Left ventricle myocardium superior (tissue), 1 donor: ENCODE measurements around the gene GPC6. TPM values are rescaled to one million over a fixed set of nuclear protein-coding genes. Genes with fewer than 3 reads are reported as not detected.

Source experiments
- ATAC-seq: fragments of 200-7000 bp; cut with Tn5 transposase; one replicate; pipeline ENCODE4 v1.9.1; 2020; ENCODE audit warnings: mild to moderate bottlenecking, moderate library complexity
- DNase-seq: peaks from one replicate; pipeline ENCODE4 v3.0.0-alpha.2; 2020
- intact Hi-C: fragments of 100-400 bp; cut with micrococcal nuclease; formaldehyde crosslinking; loops from one replicate; pipeline ENCODE4 v1.11.0; 2022
- total RNA-seq: library from RNA; stranded (reverse); fragmentation: NEBNext Ultra II Directional; extraction: Animal tissue kit (Norgen Biotek cat#: 25700); gene quantifications from one replicate; pipeline ENCODE4 v1.2.1, GENCODE V29; 2021
- donor health status: DM: no; HTN: yes; CAD: no; lungs with severe emphysema.

The GPC6 gene
- total RNA-seq, 1 donor from 2014 or later, result 1.6 TPM

GRCh38 chr13:93525087-93525486 lies 298.5 kb downstream of the GPC6 start:
- ATAC-seq, result no peak
- intact Hi-C loops, result no loop called here
- no peak for DNase-seq

GRCh38 chr13:93527748-93528297 lies 301.2 kb downstream of the GPC6 start:
- DNase-seq (no peak), ATAC-seq (no peak)
- intact Hi-C loops, result no loop called here

DNA sequence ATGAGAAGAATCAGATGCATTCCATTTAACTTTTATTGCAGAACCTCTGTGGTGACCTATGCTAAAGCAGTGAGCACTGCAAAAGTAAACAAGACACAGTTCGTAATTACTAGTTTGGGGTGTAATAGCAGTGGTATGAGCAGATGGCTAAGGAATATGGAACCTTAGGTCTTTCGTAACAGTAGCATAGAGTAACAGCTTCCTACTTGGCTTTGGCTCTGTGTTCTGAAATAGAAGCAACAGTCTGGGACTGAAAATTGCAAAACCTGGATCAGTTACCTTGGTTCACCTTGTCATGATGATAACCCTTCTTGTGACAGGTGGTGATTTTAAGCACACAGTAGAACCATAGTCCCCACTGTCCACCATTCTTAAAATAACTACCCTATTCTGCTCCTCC lies 303.4 kb downstream of the GPC6 start:
- intact Hi-C loops, result no loop called here
- DNase-seq (no peak), ATAC-seq (no peak)

DNA sequence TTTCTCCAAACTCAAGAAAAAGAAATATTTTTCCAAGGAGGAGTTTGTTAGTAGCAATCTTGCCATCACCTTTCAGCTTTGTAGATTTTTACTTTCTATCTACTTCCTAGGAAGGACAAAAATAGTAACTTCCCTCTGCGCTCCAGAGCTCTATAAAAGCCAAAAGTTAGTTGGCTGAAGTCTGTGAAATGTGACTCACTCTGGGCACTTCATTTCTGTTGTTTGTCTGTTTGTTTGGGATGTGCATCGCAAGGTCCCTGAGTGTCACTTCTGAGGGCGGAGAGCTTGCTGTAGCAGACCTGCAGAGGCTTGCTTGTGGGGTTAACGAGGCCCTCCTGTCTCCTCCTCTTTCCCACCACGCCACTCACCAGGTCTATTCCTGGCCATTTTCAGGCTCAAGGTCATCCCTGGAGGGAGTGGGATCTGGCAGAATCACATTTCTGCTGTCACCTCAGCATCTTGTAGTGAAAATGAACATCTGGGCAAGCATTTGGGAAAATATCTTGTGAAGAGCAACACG lies 307.6 kb downstream of the GPC6 start:
- intact Hi-C loops, result no loop called here
- DNase-seq (no peak), ATAC-seq (no peak)

DNA sequence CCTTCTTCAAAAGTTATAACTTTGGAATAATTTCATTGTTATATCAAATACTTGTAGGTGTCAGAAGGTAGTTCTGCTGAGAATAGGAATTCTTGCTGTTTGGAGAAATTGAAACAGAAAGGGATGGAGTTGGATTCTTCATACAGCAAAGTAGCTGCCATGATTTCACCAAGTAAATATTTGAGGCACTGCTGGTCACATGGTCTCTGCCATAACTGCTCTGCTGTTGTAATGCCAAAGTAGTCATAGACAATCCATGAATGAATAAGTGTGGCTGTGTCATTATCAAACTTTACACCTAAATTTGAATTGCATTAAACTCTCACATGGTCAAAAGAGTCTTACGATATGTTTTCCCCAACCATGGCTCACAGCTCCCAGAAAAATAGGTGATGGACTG lies 308.6 kb downstream of the GPC6 start:
- intact Hi-C loops, result no loop called here
- DNase-seq (no peak), ATAC-seq (no peak)

DNA sequence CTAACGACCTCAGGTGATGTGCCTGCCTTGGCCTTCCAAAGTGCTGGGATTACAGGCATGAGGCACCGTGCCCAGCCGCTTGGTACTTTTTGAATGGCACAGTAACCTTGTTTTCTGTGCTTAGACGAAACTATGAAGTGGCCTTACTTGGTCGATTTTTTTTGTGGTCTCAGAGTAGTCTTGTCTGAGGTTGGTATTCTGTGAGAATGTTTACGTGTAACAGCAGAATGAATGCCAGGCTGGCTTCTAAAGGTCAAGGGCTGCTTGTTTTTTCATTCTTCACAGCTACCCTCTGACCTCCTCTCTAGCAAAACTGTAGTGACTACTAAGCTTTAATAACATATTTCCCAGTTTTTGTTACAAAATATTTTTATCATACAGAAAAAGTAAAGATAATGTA lies 313.3 kb downstream of the GPC6 start:
- intact Hi-C loops, result no loop called here
- ATAC-seq, result no peak
- DNase-seq, result no peak

GRCh38 chr13:93547886-93548285 lies 321.3 kb downstream of the GPC6 start:
- DNase-seq (no peak), ATAC-seq (no peak)
- intact Hi-C loops, result no loop called here

DNA sequence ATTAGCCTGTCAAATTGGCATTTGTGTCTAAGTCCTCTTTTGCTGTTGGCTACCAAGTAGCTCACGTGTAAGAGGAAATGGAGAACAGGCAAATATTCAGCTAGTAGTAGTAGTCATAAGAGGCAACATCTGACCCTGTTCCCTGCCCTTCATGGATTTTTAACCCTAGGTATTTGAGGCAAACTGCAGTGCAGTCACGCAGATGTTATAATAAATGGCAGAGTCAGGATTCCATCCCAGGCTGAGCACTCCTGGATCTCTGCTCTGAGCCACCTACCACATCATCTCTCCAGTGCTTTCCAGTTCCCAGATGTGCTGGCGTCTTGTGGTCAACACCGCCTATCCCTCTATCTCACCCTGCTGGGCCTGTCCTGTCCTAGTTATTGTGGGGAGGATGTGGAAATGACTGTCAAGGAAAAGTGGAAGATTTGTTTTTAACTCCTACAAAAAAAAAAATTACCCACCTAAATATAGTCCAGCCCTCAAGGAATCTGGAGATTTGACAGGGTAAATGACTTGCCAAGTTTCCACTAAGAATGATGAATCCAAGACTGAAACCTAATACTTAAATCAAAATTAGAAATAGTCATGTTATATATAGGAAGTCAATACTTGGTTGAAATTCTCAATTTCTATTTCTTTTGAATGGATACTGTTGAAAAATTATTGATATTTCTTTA lies 322.9 kb downstream of the GPC6 start:
- DNase-seq (no peak), ATAC-seq (no peak)
- intact Hi-C loops, result no loop called here

- ATAC-seq (no peak), DNase-seq (no peak)
- intact Hi-C loops, result no loop called here
These were observed 323.6 kb downstream of the GPC6 start for GRCh38 chr13:93550236-93550635.

- ATAC-seq (no peak), DNase-seq (no peak)
- intact Hi-C loops, result no loop called here
These were observed 326.0 kb downstream of the GPC6 start for GRCh38 chr13:93552596-93552995.

GRCh38 chr13:93554514-93554913 lies 327.9 kb downstream of the GPC6 start:
- ATAC-seq (no peak), DNase-seq (no peak)
- intact Hi-C loops, result no loop called here

DNA sequence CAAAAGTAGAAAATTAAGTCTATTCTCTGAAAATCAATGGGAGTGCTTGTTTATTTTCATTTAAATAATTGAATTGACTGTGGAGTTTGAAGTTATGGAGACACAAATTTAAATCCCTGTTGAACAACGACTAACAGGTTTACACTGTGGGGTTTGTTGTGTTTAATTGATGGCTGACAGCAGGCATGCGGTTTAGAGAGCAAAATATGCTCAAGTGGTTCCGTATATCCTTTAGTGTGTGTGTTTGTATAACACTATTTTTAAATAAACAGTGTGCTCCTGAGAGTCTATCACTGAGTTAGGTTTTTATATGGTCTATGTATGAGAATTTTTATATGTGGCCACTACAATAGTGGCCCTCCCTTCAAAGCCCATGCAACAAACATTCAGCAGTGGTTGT lies 332.0 kb downstream of the GPC6 start:
- ATAC-seq (no peak), DNase-seq (no peak)
- intact Hi-C loops, result no loop called here

DNA sequence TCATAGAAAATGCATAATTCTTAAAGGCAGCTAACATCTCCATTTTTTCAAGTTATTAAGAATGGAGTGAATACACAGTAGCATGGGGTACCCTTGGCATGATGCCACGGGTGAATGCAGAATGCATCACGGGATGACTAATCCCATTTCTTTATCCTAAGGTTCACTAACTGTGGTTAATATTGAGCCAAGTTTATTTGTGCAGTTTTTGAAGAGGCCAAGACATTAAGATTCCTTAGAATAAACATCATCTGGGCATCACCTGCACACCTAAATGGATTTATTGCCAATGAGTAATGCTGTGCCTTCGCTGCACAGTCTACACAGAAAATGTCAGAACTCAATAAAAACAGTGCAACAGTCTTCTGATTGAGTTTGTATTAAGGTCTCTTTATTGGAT lies 333.1 kb downstream of the GPC6 start:
- DNase-seq, result no peak
- ATAC-seq, result no peak
- intact Hi-C loops, result no loop called here

- ATAC-seq, result no peak
- intact Hi-C loops, result no loop called here
These were observed 335.1 kb downstream of the GPC6 start for GRCh38 chr13:93561576-93562225.

GRCh38 chr13:93562676-93563075 lies 336.1 kb downstream of the GPC6 start:
- no peak for ATAC-seq
- intact Hi-C loops, result no loop called here
- DNase-seq, result no peak

More at GRCh38 chr13:93561576-93562225, 335.1 kb downstream of the GPC6 start:
- no peak for DNase-seq

DNA sequence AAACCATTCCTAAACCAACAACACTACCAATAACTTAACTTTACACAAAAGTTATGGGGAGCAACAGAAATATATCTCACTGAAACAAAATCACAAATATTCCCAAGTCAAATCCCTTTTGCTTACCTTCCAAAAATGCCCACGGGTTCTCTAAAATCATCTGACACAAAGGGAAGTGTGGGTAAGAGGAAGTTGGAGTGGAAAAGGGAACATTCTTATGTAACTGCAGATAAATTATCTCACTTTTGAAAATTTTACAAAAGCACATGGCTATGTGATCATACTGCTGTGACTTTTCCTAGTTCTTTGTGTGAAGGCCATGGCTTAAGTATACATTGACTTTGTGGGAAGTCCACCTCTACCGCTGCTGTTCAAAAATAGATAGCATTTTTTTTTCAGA lies 350.5 kb downstream of the GPC6 start:
- DNase-seq (no peak), ATAC-seq (no peak)
- intact Hi-C loops, result no loop called here

GRCh38 chr13:93589788-93590187 lies 363.2 kb downstream of the GPC6 start:
- DNase-seq (no peak), ATAC-seq (no peak)
- intact Hi-C loops, result no loop called here

DNA sequence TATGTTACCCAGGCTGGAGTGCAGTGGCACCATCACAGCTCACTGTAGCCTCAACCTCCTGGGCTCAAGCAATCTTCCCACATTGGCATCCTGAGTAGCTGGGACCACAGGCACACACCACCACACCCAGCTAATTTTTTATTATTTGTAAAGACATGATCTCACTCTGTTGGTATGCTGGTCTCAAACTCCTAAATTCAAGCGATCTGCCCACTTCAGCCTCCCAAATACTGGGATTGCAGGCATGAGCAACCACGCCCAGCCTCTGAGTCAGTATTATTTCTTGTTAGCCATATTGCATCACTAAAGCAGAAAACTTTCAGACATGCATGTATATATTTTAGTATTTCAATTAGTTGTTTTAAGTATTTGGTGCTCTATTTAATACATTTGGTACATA lies 376.4 kb downstream of the GPC6 start:
- intact Hi-C loops, result no loop called here
- ATAC-seq, result no peak
- DNase-seq, result no peak

GRCh38 chr13:93614776-93615175 lies 388.2 kb downstream of the GPC6 start:
- no peak for DNase-seq
- intact Hi-C loops, result no loop called here
- no peak for ATAC-seq

- no peak for DNase-seq
- ATAC-seq, result no peak
- intact Hi-C loops, result no loop called here
These were observed 393.7 kb downstream of the GPC6 start for GRCh38 chr13:93620181-93620765.
